Femur (tissue), 1 donor: ENCODE measurements around the gene SMIM1.

ENCODE experiments used
- DNase-seq: peaks from one replicate; pipeline ENCODE4 v3.0.0-alpha.2; 2017

Gene SMIM1

GRCh38 chr1:3759796-3760195, 12.8 kb upstream of the SMIM1 start:
- DNase-seq = no peak

- no peak for DNase-seq
Measured at GRCh38 chr1:3761296-3762010, 11.1 kb upstream of the SMIM1 start.

DNA sequence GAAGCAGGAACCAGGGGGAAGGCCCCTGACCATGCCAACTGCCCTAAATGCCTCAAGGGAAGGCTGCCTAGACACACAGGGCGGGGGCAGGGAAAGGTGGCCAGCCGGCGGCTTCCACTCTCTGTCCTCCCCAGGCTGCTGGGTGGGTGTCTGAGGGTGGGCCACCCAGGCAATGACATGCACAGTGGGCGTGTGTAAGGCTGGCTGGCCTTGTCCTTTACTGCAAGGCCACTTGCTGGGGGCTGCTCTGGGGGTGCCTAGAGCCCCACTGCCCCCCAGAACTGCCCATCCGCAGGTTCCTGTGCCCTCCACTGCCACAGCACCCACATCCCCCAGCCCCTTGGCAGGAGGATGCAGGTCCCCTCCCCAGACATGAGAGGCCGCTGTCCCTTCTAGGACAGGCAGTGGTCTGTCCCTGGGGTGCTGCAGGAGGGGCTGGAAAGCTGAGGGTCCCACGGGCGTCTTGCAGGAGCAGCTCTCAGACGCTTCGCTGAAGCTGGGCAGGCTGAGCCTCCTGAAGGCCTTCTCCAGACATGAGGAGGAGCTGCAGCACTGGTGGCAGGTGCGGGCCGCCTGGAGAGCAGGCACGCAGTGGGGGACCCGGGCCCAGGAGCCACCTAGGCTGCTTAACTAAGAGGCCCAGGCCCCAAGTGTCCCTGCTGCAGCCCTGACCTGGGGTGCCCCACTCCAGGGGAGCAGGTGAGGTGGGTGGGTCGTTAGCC, 10.2 kb upstream of the SMIM1 start:
- DNase-seq = no peak

DNA sequence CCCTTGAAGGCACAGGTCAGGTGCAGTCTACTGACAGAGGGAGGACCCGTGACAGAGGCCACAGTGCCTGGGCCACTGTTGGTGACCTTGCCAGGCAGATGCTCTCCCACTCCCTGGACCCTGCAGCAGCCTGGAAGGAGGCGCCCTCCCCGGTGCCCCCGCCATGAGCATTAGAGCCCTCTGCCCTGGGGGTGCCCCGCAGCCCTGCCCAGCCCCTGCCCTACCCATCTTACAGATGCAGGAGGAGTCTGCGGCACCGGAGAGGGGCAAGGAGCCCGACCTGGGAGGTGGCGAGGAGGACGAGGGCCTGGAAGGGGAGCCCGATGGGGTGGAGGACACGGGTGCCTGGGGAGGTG, 9.7 kb upstream of the SMIM1 start:
- DNase-seq = no peak

DNA sequence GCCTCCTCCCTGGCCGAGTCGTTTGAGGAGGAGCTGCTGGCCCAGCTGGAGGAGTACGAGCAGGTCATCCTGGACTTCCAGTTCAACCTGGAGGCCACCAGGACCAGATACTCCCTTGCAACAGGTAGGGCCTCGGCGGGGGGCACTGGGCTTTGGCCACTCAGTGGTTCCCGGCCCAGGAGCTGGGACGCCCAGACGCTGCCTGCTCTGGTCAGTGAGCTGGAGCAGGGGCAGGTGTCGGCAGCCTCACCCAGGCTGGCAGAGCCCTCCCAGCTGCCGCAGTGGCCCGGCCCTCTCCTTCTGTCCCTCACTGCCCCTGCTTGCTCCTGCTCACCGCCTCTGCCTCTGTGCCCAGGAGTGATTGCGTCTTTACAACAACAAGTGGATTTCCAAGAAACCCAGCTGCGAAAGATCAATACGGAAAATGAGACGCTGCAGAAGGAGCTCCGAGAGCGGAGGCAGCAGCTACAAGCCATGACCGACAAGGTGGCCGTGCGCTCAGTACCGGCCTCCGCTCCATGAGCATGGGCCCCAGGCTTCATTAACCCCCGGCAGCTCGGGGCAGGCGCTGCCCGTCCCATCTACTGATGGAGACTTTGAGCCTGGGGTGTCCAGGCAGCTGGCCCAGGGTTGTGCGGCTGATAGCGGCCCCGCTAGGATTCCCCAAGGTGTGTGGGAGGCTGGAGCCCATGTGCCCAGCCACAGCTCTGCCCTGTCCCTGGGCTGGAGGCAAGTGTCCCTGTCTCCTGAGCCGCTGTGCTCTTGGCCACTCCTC, 9.0 kb upstream of the SMIM1 start:
- no peak for DNase-seq

DNA sequence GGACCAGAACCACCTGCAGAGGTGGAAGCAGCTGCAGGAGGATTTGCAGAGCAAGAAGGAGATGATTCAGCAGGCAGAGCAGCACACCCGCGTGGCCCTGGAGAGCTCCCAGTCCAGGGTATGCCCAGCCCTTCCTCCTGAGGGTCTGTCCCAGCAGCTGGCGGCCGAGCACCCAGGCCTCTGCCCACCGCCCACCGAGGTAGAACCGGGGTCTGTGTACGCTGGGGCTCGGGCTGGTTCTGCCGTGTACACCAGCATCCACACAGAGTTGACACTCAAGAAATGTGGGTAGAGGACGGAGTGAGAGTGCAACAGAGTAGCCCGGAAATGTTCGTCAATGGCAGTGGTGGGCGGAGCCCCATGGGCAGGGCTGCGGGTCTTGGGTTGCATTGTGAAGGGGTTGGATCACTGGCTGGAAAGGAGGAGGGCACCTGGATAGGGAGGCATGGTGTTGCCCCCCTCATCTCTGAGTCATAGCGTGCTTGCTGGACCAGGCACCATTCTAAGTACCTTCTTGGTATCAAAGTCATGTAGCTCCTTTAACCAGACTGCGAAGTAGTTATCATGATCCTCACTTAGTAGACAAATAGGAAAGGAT, 5.1 kb upstream of the SMIM1 start:
- DNase-seq = no peak

- DNase-seq = no peak
Measured at GRCh38 chr1:3768811-3769390, 3.6 kb upstream of the SMIM1 start.

- DNase-seq = no peak
Measured at GRCh38 chr1:3770047-3770765, 2.3 kb upstream of the SMIM1 start.

GRCh38 chr1:3771108-3772026, 1.2 kb upstream of the SMIM1 start:
- DNase-seq = no peak

DNA sequence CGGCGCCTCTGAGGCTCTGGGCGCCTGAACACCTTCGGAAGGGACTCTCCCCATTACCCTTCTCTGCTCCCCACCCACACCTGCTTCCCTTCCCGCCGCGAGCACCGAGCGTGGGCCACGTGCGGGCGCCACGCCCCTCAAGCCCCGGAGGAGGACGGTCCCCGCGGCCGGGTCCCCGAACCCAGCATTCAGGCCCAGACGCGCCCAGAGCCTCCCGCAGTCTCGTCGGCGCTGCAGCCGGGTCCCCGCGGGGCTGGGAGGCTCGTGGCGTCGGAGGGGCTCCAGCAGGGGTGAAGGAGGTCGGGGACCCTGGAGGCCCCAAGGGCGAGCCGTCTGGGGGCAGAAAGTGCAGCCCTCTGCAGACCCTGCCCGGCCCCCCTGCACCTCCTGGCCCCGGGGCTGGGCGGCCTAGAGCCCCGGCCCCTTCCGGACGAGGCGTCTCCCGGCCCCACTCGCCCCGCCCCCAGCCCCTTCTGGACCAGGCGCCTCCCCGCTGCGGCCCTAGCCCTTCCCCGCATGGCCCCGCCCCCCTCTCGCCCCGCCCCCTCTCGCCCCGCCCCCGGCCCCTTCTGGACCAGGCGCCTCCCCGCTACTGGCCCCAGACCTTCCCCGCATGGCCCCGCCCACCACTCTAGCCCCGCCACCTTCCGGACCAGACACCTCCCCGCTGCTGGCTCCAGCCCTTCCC, 378 bp upstream of the SMIM1 start:
- peak; percentile 94 for DNase-seq

GRCh38 chr1:3773572-3774275, 1.2 kb downstream of the SMIM1 start:
- no peak for DNase-seq

DNA sequence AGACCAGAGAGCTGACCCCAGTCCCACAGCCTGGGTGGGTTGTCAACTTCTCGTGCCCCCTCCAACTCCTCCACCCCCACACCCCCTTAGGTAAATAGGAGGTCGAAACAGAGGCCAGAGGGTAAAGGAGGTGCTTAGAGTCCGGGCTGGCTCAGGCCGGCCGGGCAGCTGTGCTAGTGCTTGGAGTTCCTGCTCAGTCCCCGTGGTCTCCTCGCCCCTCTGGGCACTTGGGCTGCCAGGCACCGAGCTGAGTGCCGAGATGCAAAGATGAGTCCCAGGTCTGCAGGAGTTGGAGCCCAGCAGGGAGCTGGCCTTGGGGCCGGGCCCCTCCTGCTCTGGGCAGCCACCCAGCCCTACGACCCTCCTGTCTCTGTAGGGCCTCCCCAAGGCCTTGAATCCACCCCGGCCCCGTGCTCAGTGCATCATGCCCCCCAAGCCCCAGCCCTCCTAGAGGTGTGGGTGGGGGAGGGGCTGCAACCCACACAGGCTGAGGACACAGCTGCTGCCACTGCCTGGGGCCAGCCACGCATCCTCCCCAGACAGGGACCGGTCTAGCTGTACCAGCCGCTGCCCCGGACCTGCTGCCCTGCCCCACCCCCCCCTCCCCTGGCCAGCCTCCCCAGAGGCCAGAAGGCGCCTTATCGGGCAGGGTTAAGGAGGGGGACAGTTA, 1.9 kb downstream of the SMIM1 start:
- DNase-seq = no peak

DNA sequence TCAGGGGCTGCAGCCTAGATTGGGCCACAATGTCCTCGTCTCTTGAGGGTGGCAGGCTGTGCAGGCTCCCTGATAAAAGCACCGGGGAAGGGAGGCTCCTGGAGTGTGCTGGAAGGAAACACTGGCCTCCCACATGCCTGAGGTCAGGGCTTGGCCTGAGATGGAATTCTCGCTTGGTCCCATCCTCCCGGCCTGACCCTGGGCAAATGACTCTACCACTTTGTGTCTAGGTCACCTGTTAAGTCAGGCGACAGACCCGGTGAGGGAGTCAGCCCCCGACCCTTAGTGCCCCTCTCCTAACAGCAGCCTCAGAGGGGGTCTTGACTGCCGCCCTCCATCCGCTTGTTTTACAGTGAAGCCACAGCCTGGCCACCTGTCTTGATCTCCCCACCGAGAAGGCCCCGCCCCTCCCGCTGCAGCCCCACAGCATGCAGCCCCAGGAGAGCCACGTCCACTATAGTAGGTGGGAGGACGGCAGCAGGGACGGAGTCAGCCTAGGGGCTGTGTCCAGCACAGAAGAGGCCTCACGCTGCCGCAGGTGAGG, 2.5 kb downstream of the SMIM1 start:
- DNase-seq = no peak

GRCh38 chr1:3775490-3776230, 3.1 kb downstream of the SMIM1 start:
- DNase-seq = peak; percentile 73

DNA sequence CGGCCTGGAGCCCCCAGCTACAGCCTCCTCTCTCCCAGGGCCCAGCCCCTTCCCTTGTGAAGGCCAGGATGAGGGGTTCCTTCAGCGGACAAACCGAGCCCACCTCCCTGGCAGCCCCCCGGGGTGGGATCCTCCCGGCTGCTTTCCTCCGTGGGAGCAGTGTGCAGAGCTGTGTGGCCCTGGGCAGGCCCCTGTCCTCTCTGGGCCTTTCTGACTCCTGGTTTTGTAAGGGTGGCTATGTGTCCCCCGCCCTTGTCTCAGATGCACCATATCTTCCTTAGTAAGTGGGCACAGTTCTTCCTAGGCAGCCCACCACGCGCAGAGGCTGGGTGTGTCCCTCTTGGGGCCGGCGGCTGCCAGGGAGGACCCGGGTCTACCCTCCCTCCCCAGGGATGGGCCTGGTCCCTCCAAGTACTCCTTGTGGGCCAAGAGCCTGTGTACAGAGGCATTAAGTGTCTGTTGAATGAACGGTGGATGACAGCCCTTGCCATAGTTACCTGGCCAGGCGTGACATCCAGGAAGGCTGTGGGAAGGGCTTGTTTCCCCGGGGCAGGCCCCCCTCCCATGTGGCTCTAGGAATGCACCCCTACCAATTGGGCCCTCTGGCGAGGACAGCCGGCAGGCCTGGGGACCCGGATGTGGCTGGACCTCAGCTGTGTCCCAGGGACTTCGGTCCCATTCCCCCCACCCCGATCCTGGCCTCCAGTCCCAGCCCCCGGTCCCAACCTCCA, 3.8 kb downstream of the SMIM1 start:
- no peak for DNase-seq

- DNase-seq = no peak
Measured at GRCh38 chr1:3777078-3777547, 4.6 kb downstream of the SMIM1 start.
